Measurements from ENCODE around the gene MSI2.
"Not testable (repeated sequence)": the region's sequence is repeated elsewhere in the genome, so short reads cannot be mapped to it uniquely, and the experiment has no call there.

Gene MSI2

DNA sequence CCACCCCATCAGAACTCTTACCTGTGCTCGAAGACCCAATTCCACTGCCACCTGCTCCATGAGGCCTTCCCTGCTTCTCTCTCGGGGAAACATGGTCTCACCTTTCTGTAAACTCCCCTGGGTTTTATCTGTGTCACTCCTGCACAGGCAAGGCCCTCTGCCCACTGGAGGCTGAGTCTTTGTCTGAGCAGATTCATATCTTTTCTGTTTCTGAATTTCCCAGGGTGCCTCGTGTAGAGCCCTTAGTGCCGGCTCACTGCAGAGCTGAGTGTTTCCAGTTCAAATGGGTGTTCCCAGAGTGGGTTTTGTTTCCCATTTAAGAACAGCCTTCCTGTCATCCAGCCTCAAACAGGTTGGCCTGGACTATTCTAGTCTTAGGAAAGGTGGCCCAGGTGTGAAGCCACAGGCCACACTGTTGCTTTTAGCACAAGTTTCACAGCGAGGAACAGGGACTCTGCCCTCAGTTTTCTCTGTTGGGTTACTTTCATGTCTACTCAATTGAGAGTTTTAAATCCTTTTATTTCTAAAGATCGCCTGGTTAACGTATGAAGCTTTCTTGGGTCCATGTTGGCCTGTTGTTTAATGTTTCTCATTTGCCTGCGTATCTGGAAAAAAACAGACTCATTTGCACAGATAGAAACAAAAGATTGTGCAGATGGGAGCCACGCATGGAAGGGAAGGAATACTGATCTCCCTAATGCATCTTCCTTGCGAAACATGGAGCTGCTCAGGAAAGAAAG, 228.7 kb downstream of the MSI2 start:
- no peak for DNase-seq (ENCODE audit: low spot score)

DNA sequence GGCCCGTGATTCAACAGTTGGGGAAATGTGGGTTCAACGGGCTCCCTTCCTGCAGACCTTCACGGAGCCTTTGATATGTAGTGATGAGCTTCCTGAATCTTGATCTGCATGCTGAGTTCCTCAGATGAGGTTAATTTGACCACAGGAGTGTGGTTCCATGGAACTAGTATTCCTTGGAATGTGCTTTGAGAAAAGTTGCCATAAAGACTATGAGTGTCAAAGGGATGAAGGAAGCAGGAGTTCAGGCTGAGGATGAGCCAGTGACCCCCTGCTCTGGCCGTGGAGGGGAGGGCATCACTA, 229.2 kb downstream of the MSI2 start:
- no peak for DNase-seq (ENCODE audit: low spot score)

DNA sequence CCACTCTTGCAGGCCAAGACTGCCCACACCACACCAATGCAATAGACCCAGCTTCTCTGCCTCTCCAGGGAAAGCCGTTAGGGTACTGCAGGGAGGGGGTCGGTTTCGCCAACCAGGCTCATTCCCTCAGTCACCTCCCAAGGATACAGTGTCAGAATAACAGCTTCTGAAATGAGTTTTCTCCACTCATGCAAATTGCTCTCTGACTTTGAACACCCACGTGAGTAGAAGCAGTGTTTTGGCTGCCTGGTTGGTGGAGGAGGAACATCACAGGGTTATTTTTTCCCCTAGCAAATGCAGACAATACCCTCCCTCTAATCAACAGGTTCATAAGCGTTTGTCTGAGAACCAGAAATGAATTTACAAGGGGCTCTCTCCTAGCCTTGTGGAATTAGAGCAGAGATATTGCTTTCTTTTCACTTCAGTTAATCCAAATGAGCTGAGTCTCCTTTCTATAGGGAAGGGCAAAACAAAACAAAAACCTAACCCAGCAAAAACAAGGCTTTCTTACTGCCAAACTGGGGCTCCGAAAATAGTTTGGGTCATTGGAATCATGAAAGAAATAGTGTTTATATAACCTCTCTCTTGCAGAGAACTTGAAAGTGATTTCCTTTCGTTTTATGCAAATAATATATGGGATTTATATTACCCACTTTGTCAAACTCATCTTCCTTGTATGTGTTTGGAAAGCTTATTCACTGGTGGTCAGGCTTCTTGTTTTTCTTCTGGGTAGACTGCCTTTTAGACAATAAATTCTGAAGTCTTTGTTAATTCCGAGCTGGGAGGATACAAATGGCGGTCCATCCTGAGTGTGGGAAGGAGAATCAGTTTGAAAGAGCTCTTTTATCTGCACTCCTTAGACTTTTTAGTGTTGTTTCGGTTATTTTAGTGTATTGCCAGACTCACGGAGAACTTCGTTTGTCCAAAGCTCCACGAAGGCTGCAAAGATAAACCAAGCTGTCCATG, 229.9 kb downstream of the MSI2 start:
- no peak for DNase-seq (ENCODE audit: low spot score)

DNA sequence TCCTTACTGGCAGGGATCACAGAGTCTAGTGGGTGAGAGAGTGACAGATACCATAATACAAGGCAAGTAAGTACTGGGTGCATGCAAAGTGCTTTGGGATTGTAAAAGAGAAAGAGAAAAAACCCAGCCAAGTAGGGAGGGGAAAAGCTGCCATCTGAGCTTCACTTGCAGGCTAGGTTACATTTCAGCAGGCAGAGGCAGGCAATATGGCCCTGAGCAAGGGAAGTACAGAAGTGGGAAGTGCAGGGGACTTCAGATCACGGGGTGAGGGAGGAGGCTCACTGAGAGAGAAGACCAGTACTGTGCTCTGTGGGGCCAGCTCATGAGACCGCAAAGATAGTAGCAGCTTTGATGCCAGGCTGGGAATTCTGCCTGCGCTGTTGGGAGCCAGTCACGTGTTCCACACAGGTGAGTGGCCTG, 230.6 kb downstream of the MSI2 start:
- DNase-seq (ENCODE audit: low spot score): no peak

DNA sequence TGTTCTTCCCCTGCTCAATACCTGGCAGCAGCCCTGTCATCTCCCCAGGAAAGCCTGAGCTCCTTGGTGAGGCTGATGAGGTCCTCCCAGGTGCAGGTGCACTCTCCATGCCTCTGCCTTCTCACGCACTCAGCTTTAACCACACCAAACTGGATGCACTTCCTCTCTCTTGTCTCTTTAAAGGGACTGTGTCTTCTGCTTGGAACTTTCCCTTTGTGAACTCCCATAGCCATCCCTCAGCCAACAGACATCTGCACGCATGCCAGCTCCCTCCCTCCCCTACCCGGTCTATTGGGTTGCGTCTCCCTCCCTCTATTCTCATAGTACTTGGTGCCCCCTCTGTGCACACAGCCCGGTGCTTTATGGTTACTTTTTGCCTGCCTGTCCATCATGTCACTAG, 231.2 kb downstream of the MSI2 start:
- no peak for DNase-seq (ENCODE audit: low spot score)

DNA sequence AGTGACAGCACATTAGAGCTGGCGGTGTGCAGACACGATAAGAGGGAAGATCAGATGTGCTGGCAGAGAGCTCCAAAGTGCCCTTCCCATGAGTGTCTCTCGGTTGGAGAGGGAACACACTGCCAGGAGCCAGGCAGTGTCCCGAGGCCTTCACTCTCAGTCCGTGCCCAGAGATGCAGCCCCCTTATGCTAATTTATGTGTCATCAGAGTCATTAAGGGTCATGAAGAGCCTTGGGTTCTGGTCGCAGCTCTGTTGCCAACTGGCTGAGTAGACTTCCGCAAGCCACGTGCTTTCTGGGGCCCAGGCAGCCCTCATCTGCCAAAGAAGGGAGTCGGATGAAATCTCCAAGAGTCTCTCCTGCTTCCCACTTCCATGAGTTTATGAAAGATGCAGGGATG, 232.5 kb downstream of the MSI2 start:
- DNase-seq (ENCODE audit: low spot score): no peak

DNA sequence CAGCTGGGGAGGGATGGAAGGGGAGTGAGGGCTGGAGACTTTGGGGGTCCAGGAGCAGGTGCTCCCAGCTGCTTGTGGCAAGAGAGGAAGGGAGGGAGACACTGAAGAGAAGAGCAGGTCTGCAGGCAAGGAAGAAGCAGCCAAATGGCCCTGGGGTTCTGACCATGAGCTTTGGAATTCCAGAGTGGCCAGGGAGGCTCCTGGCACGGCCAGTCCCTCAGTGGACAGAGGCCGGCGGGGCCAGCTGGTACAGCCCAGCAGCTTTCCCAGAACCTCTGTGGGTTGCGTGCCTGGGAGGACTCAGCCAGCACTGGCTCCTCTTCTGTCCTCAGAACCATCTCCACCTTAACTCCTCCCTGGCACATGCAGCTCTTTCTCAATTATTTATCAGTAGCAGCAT, 233.0 kb downstream of the MSI2 start:
- no peak for DNase-seq (ENCODE audit: low spot score)

DNA sequence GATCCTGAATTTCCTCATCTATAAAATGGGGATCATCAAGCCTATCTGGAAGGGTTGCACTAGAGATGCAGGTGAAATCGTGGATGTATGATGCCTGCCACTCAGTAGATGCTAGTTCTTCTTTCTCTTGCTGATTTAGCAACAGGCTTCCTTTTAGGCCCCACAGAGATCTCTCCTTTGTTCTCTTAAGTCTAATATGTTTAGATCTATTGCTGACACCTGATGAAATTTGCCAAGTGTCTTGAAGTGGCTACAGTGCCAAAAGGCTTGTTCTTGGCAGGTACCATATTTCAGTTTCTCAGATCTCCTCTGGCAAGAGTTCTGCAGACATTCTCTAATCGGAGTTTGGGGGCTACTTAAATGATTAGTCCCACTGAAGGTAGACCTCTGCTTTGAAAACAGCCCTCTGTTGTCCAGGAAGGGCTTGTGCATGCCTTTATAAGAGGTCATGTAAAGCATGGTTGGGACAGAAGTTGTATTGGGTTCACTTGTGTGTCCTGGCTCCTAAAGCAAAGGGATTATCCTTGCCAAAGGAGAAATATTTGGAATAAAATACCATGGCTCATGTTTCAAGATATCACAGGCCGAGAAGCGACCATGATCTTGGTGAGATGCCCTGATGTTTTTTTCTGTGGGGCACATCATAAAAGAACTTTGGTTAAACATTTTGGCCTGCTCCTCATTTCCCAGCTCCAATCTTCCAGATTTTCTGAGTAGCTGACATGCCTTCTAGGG, 234.0 kb downstream of the MSI2 start:
- DNase-seq (ENCODE audit: low spot score): no peak

DNA sequence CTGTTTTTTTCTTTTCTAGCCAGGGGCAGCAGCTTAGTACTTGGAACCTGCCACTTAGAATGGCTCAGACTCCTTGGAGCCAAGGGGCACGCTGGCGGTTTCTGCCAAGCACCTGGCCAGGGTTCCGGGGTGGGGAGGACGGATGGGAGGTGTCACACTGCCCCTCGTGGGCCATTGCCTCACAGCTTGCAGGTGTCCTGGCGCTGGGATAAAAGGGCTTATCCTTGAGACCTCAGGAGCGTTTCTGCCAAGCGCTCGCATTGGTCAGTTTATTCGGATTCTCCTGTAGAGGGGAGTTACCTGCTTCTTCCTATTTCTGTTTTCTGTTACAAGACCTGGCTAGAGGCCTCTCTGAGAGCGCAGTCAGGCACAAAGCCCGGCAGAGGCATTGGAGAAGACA, 234.6 kb downstream of the MSI2 start:
- DNase-seq (ENCODE audit: low spot score): no peak

DNA sequence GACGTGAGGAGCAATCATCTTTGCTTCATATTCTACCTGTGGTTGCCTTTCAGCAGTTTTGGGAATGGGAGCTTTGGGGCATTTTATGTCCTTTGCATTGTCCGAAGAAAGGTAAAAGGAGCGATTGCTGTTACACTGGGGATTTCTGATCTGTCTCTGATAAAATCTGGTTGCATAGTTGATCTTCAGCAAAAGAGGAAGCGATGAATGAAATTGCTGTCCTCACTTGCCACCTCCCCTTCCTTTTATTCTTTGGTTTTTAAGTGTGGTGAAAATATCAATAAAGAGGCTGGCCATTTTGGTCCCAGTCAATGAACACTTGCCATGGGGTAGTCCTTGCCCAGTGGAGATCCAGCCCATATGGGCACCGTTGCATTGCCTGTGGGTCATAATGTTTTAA, 236.8 kb downstream of the MSI2 start:
- DNase-seq (ENCODE audit: low spot score): no peak

DNA sequence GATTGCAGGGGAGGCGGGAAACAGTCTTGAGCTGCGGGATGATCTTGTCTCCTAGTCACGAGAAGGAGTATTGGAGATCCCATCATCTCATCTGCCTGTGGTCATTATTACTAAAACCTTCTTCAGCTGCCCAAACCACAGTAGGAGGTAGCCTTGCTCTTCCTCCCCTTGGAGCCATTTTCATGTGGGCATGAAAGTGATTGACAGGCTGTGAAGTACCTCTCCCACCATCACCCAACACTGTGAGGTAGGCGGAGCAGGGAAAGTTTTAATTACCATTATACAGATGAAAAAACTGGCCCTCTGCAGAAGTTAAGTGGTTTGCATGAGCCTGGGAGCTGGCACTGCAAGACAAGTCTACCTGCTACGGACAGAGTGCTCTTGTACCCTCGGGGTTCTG, 237.3 kb downstream of the MSI2 start:
- no peak for DNase-seq (ENCODE audit: low spot score)

DNA sequence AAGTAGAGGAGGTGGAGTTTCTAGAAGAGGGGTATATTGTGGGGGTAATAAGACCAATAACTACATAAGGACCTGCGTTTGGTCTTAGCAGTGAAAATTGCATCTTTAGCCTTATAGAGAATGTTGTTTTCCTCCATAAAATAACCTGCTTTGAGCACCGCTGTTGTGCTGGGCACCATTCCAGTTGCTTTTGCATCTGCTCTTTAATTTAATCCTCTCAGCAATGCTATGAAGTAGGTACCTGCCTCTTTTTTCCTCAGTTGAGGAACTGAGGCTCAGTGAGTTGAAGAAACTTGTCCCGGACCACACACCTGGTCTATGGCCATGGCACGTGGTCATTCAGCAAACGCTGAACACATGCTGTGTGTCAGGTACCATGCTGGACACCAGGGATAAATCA, 238.1 kb downstream of the MSI2 start:
- no peak for DNase-seq (ENCODE audit: low spot score)

DNA sequence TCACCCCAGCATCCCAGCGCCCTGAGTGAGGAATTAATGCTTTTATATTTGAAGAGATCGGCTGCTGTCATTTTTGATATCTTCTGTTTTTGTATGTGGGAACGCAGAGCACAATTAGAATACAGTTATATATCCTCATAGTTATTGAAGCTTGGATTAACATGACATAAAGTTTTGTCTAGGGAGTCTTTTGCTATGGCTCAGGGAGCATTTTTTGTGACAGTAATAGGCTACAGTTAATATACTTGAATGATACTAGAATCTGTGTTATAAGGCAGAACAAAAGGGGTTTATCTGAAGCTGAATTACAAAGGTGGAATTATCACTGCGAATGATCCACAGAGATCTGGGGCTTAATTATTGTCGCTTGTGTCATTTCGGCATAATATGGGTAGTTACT, 239.4 kb downstream of the MSI2 start:
- no peak for DNase-seq (ENCODE audit: low spot score)

DNA sequence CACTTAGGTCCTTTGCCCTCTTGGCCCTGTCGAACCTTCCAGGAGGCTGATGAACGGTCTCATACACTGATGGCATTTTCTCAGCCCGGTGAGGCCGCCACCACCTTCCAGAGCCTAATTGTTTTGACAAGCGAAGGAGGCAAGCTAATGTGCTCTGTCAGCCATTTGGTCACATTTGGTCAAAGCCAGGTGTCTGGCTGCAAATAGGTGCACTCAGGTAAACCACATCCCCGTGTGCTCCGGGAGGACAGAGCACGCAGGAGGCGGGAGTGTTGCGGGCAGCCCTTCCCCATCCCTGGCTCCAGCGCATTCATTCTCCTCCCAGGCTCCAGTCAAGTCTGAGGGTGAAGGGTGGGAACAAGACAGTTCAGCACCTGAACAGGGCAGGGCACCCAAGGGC, 240.1 kb downstream of the MSI2 start:
- DNase-seq (ENCODE audit: low spot score): no peak

DNA sequence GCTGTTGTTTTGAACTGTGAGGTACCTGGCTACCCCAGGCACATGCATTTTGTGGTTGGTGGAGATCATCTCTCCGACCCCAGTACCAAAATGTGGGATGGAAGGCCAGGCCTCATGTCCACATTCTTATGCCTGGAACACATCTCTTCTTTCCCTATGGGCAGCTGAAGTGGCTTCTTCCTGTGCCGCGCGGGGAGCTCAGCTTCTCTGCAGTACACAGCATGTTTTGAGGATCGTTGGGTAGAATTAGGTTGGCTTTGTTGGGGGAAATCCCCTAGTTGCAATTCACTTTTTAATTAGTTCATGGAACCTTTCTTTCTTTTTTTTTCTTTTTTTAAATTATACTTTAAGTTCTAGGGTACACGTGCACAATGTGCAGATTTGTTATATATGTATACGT, 242.1 kb downstream of the MSI2 start:
- DNase-seq (ENCODE audit: low spot score): no peak

DNA sequence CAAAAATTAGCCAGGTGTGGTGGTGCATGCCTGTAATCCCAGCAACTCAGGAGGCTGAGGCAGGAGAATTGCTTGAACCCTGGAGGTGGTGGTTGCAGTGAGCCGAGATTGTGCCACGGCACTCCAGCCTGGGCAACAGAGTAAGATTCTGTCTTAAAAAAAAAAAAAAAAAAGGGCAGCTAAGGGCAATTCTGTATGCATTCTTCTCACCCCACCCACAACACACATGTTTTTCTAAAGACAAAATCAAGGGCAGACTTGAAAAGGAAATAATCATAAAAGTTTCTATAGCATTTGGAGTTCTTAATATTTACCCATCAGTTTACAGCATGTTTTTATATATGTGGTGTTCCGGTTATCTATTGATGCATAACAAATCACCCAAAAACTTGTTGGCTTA, 242.9 kb downstream of the MSI2 start:
- not testable (repeated sequence) for DNase-seq (ENCODE audit: low spot score)

DNA sequence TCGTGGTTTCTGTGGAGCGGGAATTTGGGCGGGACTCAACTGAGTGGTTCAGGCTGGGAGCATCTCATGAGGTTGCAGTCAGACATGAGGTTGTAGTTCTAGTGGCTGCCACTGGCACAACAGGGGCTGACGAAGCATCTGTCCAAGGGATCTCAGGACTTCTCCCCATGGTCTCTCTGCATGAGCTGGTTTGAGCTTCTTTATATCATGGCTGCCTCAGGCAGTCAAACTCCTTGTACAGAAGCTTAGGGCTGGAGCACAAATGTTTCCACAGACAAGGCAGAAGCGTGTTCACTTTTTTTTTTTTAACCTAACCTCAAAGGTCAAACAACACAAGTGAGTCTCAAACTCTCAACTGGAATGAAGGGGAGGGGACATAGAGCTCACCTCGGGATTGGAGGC, 243.3 kb downstream of the MSI2 start:
- peak; percentile 43 for DNase-seq (ENCODE audit: low spot score)

DNA sequence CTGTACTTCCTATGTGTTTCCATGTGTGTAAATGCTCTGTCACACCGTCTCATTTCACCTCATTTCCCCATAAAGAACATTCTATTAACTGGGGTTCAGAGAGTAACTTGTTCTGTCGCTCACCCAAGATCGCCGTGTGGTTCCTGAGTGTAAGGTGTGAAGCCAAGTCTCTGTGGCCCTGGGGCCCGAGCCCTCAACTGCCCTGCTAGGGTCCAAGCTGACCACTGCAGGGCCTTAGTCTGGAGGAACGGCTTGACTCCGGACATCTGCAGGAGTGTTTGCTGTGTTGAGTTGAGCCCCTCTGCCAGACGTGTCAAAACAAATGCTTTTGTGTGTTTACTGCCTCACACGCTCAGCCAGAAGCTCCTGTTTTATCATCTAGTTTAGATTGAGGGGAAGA, 244.7 kb downstream of the MSI2 start:
- DNase-seq (ENCODE audit: low spot score): no peak

DNA sequence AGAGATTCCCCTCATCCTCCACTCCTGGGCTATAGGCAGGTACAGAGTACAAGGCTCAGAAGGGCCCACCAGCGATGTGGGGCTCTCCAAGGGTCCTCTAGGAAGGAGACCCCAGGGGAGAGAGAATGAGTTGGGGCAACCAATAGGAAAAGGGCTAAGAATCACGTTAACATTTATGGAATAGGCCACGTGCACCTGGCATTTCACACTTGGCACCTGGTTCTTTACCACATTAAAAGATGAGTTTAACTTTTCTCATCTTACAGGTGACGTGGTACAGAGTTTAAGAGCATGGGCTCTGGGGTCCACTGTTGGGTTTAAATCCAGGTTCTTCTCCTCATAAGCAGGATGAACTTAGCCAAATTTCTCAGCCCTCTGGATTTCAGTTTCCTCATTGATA, 245.7 kb downstream of the MSI2 start:
- no peak for DNase-seq (ENCODE audit: low spot score)

DNA sequence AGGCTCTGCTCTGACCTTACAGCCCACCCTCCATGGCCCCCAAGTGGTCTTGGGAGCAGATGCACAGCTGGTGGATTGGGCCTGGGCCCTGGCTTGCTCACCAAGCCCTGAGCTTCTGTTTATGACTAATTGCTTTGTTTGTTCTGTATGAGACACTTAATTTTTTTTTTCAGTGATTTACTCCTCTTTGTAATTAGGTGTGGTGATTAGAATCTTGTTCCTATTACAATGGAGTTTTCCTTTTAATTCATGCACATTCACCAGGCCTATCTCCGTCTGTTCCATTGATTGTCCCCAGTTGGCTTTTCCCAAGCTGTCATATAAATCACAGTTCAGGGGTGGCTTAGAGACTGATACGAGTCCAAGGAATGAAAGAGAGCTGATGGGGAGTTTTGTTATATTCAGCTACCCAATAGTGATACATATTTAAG, 246.5 kb downstream of the MSI2 start:
- no peak for DNase-seq (ENCODE audit: low spot score)

DNA sequence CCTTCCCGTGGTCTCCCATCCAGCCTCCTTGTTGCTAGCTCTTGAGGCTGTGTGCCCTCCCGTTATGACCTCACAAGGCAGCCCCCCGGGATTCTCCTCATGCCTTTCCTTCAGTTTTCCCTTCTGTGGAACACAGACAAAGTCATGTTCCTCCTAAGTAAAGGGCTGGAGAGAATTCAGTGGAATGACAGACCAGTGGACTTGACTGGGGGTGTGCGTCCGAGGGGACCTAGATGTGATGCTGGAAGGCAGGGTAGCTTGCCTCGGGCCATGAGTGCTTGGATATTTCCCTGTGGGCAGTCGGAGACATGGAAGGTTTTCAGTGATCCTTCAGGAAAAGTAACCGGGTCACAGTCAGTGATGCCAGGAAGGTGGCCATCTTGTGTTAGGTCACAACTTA, 247.9 kb downstream of the MSI2 start:
- DNase-seq (ENCODE audit: low spot score): no peak

DNA sequence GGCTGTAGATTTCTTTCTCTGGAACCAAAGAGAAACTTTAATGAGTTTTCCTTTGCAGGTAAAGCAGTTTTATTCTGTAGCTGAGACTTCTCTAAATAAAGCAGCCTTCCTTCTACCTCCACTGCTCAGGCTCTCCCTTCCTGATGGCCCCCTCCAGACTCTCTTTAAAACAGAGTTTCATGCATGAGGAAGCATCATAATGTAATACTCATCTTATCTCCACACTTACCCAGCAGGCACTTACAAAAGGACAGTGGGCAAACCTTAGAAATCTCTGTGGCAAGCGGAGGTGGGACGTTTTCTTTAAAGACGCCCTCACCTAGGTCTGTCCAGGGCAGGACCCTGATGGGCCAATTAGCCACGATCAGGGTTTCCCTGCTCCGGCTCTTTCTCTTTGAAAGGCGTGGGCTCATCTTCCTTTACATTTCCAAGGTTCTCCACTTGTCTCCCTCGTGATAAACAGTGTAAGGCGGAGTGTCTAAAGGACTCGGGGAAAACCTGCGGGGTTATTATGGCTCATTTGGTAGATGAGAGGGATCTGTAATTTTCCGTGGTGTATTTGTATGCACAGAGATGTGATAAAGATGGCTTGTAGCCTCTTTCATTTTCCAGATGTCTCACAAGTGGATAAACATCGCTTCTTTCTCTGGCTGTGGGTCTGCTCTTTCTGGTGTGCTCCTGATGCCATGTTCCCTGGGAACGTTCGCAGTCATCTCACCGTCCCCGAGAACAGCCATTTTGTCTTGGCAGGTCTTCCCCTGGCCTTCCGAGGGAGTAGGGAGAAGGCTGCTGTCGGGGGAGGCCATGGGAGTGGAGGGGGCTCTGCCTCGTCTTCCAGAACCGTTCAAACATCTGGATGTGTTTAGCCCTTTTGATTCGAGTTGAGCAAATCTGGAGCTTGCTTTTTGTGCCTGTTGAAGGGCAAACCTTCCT, 249.8 kb downstream of the MSI2 start:
- DNase-seq (ENCODE audit: low spot score): no peak
